NCI-H345 (cell line): Measurements from ENCODE around the gene CDC42BPA.
"Not testable (repeated sequence)": the region's sequence is repeated elsewhere in the genome, so short reads cannot be mapped to it uniquely, and the experiment has no call there.

Source experiments
- DNase-seq: peaks from one replicate; lab custom pipeline; 2025; lab: John Stamatoyannopoulos, UW

CDC42BPA gene

DNA sequence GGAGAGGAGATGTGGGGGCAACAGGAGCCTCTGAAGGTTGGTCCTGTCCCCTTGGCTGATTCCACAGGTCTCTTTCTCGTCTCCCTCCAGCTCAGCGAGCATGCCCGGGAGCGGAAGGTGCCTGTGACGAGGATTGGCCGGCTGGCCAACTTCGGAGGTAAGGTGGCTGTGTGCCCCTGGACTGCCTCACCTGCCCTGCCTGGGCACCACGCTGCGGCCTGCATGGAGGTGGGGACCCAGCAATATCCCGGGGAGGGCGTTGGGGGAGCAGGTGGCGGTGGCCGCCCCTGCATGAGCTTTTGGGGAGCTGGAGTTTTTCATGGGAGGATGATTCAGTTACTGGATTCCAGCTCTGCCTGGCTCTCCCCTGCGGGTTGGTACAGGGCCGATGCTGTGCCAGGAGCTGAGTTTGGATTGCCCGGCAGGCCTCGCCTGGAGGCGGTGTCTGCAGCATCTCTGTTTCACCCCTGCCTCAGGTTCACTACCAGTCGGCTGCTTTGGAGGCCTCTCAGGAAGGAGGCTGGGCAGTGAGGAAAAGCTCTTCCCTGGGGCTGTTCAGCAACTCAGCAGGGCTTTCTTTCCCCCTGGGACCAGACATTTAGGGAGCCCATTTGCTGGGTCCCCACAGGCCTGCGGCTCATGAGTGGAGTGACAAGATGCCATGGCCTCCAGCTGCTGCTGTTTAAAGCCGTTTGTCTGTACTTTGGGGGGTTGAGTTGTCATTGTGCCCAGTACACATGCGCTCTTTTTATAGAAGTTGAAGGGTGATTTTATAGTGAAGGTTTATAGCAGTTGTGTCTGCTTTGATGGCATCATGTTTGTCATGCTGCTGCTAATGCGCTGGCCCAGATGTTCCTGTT is 352.5 kb downstream of the CDC42BPA start:
- no peak for DNase-seq

DNA sequence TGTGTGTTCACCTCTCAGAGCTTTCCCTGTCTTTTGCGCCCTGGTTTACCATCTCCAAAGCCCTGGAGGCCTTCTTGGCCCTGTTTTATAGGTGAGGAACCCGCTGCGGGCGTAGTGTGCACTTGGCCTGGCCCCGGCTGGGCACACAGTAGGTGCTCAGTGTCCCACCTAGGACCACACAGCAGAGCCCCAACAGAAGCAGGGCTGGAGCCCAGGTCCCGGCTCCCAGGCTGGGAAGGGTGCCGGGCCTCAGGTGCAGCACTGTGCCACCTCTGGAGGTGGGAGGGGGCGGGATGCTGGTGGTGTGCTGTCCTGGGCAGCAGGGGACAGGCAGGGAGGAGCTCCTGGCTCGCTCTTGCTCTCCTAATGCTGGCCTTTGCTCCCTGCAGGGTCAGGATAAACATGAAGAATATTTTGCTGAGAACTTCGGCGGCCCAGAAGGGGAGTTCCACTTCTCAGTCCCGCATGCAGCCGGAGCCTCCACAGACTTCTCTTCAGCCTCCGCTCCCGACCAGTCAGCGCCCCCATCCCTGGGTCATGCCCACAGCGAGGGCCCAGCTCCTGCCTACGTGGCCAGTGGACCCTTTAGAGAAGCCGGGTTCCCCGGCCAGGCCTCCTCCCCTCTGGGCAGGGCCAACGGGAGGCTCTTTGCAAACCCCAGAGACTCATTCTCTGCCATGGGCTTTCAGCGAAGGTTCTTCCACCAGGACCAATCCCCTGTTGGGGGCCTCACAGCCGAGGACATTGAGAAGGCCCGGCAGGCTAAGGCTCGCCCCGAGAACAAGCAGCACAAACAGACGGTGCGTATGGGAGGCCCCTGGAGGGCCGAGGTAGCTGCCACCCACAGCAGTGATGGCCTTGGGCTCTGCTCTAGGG is 353.4 kb downstream of the CDC42BPA start:
- DNase-seq = no peak

DNA sequence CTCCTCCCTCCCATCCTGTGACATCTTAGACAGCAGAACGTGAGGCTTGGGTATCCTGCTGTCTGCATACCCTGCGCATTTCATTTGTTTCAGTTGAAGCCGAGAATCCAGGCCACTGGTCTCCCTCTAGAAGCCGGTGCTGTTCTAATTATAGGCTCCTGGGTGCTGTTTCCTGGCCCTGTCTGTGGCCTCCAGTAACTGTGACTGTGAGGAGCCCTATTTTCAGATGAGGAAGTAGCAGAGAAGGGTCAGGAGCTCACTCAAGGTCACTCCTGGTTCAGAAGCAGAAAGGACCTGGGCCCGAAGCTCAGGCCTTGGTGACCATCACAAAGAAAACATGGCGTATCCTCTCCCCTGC is 354.2 kb downstream of the CDC42BPA start:
- DNase-seq = no peak

DNA sequence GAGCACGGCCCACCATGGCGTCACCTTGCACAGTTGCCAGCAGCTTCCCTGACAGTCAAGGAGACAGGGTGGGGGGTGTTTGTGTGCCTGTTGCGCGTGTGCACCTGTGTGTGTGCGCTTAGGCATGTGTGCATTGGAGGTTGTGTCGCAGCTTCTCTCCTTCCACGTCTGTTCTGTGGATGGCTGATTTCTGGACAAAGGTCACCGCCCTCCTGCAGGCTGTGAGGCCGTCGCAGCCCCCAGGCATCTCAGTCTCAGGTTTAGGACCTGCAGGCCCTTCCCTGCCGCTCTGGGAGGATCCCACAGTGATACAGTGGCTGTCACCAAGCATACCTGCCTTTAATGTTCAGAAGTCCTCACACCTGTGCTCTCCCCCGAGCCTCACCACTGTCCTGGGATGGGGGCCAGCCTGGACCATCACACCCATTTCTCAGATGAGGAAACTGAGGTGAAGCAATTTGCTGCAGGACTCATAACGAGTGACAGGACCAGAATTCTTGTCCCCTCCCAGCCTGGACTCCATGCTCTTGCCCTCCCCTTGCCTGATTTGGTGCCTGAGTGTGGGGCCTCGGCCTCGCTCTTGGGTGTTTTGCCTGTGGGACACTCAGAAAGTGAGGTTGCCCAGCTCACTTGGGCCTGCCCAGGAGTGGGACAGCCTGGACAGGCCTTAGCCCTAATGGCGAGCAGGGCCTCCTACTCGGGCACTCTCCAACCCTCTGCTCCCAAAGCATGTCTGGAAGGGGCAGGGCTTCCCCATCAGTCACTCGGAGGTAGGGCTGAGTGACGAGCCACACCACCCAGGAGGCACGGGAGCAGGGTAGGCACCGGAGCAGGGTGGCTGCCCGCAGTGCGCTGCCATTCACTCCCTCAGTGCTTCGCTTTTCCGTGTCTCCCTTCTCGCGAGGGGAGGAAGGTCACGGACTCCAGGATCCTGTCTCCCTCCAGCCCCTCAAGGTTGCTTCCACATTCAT is 355.6 kb downstream of the CDC42BPA start:
- no peak for DNase-seq

DNA sequence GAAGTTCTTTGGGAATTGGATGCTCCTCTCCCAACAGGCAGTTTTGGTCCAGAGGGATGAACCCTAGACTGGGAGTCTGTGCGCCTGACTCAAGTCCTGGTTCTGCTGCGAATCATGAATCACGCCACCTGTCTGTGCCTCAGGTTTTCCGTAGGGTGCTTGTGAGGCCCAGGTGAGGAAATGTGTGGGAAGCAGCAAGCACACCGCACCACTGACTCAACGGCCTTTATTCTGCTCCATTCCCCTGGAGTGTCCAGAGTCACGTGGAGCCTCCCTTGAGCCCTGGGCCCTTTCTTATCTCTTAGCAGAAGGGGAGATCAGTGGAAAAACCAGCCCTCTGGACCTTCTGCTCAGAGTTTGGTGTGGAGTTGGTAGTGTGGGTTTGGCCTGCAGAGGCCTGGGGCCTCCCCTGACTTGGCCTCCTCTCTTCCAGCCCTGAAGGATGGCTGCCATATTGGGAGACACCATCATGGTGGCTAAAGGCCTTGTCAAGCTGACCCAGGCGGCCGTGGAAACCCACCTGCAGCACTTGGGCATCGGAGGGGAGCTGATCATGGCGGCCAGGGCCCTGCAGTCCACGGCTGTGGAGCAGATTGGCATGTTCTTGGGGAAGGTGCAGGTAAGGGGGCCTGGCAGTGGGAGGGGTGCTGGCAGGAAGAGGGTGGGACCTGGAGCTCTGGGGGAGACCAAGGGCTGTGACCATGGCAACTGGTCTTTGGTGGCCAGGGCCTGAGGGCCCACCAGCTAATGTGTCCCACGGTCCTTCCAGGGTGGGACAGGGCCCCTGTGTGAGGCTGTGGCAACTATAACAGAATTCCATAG is 357.1 kb downstream of the CDC42BPA start:
- DNase-seq = no peak

DNA sequence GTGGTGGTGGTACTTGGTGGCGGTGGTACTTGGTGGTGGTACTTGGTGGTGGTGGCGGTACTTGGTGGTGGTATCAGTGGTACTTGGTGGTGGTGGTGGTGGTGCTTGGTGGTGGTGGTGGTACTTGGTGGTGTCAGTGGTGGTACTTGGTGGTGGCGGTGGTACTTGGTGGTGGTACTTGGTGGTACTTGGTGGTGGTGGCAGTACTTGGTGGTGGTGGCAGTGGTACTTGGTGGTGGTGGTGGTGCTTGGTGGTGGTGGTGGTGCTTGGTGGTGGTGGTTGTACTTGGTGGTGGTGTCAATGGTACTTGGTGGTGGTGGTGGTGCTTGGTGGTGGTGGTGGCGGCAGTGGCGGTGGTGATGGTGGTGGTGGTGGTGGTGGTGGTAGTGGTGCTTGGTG is 358.0 kb downstream of the CDC42BPA start:
- DNase-seq = no peak

DNA sequence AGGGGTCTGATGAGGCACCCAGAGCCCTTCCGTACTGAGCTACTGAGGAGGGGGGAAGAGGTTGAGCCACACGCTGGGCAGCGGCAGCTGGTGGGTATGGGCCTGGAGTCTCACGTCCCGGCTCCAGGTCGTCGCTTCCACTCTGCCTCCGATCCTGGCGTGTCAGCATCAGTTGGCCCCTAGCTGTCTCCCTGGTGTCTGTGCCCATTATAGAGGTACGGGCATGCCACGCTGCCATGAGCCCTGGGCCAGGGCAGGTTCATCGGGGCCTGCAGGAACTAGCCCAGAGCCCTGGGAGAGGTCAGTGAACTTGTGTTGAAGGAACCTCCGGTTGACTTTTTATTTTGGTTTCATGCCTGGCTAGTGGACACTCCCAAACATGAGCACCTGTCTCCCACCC is 360.0 kb downstream of the CDC42BPA start:
- DNase-seq = no peak

DNA sequence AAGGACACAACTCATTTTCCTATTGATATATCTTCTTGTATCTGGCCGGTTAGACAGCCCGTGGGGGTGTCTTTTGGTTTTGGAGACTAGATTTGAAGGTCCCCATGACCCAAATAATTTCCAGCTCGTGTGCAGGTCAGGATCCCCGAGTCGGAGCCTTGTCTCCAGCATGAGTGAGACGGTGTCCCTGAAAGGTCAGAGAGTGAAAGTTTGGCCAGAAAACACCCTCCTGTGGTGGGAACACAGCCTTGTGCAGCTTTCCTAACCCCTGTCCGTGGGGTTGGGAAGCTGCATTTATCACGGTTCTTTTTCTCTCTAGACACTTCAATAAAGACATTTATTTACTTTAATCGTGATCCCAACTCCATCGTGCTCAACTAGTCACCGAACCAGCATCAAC is 360.6 kb downstream of the CDC42BPA start:
- DNase-seq = no peak

DNA sequence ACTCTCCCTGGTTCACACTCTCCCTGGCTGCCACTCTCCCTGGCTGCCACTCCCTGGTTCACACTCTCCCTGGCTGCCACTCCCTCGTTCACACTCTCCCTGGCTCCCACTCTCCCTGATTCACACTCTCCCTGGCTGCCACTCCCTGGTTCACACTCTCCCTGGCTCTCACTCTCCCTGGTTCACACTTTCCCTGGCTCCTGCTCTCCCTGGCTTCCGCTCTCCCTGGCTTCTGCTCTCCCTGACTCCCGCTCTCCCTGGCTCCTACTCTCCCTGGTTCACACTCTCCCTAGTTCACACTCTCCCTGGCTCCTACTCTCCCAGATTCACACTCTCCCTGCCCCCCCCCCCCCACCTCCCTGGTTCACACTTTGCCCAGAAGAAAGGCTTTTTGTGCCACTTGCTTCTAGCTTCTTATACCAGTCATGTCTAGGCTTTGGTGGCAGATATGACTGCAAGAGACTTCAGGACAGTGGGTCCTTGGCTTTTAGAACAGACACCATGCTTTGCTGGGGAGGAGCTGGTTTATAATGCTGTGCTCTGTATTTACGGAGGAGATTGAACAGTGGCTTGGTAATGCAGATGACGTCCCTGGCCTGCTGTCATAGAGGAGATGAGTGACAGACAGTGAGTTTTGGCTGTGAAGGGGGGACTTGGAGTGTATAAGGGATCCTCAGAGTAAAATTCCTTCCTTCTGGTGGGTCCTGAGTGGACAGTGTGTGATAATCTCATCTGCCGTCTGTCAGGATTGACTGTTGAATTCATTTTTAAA is 361.2 kb downstream of the CDC42BPA start:
- no peak for DNase-seq

DNA sequence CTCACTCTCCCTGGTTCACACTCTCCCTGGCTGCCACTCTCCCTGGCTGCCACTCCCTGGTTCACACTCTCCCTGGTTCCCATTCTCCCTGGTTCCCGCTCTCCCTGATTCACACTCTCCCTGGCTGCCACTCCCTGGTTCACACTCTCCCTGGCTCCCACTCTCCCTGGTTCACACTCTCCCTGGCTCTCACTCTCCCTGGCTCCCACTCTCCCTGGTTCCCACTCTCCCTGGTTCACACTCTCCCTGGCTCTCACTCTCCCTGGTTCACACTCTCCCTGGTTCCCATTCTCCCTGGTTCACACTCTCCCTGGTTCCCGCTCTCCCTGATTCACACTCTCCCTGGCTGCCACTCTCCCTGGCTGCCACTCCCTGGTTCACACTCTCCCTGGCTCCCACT is 362.4 kb downstream of the CDC42BPA start:
- not testable (repeated sequence) for DNase-seq

DNA sequence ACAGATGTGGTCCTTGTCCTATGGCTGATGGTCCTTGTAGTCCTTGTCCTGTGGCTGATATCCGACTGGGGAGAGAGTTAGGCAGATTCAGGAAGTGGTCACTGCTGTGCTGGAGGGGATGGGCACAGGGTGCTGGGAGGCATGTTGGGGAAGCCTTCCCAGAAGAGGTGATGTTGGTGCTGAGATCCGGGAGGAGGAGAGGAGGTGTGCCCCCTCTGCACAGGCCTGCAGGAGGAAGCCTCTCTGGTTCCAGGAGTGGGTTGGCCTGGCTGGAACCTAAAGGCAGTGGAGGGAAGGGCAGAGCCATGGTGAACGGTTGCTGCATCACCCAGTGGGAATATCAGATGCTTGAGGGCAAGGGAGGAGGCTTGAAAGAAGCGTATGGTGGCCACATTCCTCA is 363.5 kb downstream of the CDC42BPA start:
- no peak for DNase-seq

DNA sequence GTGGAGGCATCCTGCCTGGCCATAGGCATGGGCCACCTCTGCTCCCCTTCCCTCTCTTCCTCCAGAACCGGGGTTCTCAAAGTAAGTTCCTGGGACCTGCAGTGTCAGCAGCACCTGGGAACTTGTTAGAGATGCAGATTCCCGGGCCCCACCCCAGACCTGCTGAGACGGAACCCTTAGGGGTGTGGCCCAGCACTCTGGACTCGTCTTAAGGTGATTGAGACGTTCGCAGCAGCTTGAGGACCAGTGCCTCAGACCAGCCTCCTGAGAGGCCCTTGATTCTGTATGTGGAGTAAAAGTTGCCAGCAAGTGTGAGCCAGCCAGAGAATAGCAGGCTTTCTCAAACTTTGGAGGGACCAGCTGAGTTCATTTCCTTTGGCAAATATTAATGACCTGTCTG is 364.0 kb downstream of the CDC42BPA start:
- no peak for DNase-seq

DNA sequence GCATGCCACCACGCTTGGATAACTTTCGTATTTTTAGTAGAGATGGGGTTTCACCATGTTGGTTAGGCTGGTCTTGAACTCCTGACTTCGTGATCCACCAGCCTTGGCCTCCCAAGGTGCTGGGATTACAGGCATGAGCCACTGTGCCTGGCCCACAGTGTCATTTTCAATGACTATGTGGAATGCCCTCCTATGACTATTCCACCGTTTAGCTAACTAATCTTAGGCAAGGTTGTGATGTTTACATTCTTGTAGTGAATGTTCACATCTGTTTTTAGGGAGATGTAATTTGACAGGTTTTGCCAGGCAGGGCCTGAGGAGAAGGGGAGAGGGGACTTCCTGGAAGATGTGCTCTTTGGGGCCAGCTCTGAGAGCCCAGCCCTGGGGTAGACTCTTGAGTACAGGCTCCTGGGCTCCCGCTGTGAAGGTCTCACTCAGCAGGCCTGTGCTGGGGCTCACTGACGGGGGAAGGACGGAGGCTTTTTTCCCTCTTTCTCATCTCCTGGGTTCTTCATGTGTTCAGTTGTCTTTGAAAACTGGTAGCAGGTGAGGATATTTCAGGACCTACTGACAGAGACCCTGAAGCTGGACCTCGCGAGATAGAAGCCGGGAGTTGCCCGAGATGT is 365.0 kb downstream of the CDC42BPA start:
- no peak for DNase-seq

DNA sequence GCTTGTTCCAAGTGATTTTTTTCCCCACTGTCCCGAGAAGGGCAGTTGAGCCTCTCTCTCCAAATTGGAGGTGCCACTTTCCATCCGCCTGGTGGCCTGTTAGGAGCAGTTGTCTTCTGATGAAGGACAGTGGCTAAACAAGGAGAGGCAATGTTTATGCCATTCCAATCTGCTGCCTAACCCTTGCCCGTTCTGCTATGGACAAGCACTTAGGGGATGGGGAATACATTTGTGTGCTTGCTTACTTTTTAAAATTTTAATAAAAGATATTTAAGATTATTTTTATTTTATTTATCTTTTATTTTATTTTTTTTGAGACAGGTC is 366.2 kb downstream of the CDC42BPA start:
- no peak for DNase-seq

DNA sequence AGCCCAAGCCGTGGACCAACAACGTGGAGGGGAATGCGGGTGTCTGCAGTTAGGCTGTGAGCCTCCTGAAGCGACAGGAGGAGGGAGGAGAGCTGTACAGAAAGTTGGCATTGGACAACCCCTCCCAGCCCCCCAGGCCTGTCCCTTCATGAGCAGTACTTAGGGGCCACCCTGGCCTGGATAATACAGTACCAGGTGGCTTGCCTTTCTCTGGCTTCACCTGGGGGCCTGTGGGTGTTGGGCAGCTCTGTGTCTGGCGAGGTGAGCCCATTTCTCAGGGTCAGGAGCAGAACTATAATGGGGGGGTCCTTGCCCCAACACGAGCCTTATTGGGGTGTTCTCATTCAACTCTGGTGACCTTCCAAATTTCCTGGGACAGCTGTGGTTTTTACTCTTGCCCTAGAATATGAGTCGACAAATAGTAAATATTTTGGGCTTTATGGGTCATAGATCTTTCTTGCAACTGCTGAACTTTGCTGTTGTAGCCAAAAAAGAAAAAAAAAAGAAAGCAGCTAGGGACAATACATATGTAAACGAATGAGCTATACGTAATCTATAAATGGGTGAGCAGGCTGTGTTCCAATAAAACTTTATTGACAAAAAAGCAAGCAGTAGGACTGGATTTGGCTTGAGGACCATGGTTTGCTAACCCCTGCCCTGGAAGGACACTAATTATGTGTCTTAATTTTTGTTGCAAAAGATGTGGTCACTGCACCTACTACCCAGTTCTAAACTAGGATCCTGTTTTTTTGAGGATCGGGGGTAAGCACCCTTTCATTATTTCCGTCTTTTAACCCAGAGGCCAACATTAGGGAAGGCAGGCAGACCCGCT is 366.8 kb downstream of the CDC42BPA start:
- DNase-seq = no peak

DNA sequence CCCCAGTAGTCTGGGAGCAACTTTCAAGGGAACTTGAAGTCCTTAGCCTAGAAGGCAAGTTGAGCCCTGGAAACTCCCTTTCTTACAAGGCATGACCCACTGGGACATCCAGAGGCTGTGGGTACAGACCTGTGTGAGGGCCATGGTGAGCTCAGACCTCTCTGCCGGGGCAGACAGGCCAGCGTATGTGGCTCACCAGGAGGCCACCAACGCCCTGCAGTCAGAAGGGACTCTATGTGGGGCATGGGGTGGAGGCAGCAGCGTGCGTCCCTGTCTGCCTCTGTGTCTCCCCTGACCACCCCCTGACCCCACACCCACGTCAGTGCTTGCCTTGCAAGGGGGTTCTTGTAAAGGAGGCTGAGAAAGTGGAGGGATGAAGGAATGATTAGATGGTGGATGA is 367.4 kb downstream of the CDC42BPA start:
- no peak for DNase-seq

DNA sequence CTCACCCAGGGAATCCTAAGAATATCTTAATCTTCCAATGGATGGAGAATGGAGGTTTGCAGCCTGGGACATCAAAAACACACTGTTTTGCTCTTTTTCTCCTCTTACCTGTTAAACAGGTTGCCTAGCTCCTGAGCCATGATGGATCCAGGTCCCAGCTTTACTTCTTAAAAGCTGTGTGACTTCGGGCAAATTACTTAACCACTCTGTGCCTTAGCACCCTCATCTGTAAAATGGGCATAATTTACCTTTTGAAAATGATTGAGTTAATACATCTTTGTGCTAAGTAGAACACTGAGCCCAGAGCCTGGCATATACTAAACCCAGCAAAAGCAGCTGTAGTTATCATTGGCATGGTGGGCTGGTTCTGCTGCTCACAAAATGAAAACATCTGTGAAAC is 368.0 kb downstream of the CDC42BPA start:
- no peak for DNase-seq

DNA sequence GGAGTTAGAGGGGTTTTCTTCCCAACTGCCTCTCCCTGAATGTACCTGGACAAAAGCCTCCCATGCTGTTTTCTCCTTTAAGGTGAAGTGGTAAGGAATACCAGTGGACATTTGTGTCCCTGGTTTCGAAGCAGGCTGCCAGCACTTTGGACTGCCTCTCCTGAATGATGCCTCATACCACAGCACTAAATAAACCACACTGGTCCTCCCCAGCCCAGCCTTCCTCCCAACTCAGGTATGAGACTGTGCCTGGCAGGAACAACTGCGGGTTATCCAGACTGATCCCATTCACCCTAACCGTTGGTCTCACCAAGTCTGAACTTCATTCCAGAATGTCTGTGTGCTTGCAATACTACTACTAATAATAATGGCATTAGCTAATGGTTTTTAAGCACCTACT is 368.9 kb downstream of the CDC42BPA start:
- no peak for DNase-seq

DNA sequence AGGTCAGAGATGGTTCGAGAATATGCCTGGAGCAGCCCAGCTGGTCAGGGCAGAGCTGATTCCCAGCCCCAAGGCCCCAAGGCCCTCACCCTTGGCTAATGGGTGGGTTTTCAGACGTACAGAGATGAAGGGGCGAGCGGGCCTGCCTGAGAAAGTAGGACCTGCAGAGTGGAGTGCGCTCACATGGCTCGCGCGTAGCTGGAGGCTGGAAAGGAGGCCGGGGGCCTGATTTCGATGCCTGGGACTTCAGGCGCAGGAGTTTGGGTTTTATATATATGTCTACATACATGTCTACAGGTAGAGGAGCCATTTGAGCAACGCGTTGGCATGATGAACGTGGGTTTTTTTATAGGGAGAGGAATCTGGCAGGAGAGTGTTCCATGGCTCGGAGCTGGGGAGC is 369.3 kb downstream of the CDC42BPA start:
- no peak for DNase-seq
